GM21526 (cell line): ENCODE results near the gene RPS17.
"Not testable (repeated sequence)": the region's sequence is repeated elsewhere in the genome, so short reads cannot be mapped to it uniquely, and the experiment has no call there.

Experiments
- ATAC-seq: cut with Tn5 transposase; IDR thresholded peaks from one replicate; pipeline ENCODE4 v1.9.1; 2021; ENCODE audit warnings: moderate library complexity; ENCODE audit not compliant: unreplicated experiment, low FRiP score

The RPS17 gene

DNA sequence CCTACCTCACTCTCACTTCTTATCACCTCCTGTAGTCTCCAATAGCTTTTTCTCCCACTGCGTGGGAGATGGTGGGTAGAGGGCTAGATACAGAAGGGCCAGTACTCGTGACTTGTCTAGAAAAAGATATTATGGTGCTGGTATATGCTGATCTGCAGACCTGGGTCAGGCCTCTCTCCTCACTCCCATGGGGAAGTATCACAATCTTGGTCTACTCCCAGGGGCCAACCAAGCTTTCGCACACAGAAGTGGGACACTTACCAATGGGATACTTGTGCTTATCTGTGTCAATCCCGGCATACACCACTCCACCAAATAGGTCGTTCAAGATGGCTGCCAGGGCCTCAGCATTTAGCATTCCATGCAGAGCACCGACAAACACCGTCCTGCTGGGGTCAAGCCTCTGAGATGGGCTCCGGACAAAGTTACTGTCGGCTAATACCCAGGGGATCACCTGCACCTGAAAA is 9.0 kb upstream of the RPS17 start:
- no peak for ATAC-seq

DNA sequence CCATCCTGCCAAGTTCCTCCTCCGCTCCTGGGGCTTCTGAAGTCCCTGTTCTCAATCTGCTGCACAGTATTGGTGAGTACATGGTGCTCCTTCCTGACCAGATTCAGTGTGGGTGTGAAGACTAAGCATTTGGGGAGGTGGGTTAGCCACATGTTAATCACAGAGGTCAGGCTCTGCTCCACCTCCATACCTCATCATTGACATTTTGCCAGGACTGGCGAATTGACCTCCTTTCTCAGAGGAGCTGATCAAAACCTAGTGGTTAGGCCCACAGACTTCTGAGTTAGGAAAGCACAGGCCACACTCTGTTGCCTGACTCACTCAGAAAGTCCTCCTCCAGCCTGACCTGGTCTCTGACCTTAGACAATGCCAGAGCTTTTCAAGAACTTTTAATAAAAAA is 8.4 kb upstream of the RPS17 start:
- ATAC-seq = no peak

DNA sequence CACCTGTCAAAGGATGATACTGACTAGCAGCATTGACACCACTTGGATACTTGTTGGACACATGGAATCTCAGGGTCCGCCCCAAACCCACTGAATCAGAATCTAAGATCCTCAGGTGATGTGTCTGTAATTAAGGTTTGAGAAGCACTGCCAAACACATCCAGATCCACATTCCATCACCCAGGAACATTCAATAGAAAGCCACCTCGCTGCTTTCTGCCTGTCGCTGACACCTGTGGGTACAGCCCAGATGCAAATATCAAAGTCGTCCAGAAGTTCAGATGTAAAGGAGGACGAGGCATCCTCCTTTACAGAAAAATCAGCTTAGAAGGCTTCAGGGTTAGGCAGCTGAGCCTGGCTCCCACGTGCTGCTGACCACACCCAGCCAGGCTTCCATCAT is 5.2 kb upstream of the RPS17 start:
- ATAC-seq = no peak

DNA sequence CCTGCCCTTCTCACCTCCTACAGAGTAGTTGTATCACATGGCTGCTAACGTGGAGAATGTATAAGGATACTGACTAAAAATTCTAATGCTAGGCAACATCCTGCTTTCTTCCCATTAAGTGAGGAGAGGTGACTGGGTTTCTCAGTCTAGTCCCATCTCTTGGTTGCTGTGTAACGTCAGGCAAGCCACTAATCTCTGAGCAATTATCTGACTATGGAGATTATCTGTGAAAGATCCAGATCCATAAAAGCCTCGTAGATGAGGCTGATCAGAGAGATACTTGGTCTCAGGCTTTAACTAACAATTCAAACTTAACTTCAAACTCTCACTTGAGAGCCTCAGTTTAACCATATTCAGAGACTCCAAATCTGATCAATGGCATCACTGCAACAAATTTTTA is 4.7 kb upstream of the RPS17 start:
- ATAC-seq = no peak

DNA sequence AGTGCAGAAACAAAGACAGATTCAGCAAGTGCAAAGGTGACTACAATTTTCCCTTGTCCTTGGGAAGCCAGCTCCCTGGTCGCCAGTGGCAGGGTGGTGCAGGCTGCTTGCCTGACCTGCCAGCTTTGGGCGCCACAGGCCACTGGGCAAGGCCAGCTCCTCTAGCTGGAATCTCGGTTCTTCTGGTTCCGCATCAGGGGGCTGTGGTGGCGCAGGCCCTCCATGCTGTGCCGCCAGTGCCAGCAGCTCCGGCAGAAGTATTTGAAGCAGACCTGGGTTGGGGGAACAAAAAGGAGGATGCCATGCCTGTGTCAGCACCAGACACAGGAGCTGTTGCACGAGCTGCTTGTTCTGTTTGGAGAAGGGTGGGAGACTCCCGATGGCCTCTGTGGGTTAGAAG is 4.2 kb upstream of the RPS17 start:
- no peak for ATAC-seq

DNA sequence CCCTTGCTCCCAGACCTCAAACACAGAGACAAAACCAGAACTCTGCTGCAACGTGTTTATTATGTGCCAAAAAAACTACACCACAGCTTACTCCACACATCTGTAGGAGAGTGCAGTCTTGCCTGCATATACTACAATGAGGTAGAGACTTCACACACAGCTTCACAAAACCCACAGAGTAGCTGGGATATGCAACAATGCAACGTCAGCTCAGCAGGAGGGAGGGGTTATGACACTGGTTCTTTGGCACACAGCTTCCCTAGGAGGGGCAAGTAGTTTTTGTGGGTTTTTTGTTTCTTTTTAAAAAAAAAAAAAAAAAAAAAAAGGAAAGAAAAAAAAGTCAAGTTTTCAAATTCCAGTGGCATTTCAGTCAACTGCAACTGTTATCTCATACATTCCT is 2.9 kb upstream of the RPS17 start:
- ATAC-seq = no peak

DNA sequence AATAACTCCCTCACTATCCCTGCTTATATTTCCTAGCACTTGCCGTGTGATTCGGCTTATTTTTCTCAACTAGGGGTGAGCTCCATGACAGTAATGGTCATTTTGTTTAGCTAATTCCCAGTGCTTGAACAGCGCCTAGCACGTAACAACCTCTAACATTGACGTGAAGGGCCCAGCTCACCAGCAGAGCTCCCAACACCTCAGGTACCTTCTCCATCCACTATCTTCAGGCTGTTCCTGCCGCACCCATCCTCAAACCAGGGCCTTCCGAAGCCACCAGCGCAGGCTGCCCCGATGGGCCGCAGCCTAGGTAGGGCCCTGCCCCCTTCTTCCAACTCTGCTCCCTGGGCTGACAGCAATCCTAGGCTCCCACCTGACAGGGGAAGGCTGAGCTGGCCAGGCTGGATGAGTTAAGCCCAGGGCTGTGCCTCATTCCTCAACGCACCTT is 751 bp upstream of the RPS17 start:
- no peak for ATAC-seq

DNA sequence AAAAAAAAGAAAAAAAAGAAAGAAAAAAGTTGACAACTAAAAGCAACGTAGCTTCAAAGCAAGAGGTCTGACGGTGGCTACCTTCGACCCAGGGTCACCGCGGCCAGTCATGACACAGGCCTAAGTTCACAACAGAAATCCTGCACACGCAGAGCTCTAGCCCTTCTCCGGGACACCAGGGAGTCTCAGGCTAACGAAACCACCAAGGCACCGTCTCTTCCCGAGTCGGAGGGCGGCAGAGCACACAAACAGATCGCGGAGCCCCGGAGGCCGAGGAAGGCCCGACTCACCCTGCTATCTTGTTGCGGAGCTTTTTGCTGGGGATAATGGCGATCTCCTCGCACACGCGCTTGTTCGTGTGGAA is 584 bp downstream of the RPS17 start:
- ATAC-seq = no peak

DNA sequence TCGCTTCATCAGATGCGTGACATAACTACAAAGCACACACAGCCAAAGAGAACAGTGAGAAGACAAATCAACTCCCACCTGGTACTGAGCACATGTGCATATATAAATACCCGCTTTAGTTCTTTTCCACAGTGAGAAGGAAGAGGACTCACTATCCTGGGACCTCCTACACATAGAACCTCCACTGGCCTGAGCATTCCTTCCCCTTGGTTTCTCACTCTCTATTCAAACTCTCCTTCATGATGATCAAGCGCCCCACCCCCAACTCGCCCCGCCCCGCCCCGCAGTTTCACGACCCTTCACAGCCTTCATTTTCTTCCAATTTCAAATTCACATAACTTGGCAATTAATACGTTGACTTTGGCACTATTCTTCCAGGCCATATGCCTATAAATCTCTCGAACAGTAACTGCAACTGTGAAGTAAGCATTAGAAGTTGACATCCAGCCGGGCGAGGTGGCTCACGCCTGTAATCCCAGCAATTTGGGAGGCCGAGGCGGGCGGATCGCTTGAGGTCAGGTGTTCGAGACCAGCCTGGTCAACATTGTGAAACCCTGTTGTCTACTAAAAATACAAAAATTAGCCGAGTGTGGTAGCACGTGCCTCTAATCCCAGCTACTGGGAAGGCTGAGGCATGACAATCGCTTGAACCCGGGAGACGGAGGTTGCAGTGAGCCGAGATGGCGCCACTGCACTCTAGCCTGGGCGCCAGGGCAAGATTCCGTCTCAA is 1.1 kb downstream of the RPS17 start:
- ATAC-seq = no peak

DNA sequence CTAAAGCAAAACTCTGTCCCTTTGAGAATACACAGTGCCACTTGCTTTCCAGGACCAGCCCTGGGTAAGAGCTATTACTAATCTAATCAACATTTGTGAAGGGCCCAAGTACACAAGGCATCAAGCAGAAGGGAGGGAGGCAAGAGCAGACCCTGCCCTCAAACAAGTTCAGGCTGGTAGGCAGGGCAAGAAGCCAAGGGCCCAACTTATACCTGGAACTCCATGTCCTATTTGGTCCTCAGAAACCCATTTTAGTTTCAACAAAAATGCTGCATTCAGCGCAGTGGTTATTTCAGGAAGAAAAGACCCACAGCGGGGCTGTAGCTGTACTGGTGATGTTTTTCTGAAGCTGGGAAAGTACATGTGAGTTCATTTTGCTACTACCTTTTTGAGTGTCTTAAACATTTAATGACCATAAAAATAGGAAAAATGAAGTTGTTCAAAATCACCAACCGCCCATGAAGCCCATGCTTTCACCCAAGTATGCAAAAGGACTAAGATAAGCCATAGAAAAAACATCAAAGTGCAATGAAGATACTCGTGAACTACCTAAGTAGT is 2.8 kb downstream of the RPS17 start:
- ATAC-seq = no peak

DNA sequence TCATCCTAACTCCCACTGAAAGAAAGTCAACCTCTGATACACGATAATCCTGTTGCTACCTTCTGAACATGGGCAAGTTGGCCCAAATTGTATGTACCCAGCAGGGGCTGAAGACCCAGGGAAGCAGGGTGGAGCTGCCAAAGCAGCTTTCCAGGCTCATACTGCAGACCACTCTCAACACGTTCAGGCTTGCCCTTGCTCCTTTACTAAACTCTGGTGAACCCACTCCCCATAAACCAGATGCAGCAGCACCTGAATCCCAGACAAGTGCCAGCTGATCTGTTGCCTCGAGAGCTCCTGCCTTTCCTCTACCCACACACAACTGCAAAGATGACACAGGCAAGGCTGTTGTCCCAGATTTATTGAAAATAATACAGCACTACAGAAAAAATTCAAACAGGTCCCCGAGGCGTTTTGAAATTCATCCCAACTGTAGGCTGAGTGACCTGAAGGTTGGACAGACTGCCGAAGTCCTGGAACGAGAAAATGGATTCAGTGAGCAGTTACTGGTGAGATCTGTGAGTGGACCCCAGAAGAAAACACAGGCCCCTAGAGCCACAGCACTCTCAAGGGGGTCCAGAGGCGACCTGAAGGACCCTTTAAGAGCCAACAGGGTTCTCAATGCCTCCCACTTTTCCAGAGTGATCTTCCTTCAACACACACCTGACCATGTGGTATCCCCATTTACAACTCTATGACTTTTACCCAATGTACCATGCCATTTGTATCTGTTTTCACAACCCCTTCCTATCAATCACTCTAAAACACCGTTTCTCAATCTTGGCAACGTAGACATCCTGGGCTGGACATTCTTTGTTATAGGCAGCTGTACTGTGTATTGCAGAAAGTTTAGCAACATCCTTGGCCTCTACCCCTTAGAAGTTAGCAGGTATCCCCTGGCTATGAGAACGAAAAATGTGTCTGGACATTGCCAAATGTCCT is 3.6 kb downstream of the RPS17 start:
- no peak for ATAC-seq

DNA sequence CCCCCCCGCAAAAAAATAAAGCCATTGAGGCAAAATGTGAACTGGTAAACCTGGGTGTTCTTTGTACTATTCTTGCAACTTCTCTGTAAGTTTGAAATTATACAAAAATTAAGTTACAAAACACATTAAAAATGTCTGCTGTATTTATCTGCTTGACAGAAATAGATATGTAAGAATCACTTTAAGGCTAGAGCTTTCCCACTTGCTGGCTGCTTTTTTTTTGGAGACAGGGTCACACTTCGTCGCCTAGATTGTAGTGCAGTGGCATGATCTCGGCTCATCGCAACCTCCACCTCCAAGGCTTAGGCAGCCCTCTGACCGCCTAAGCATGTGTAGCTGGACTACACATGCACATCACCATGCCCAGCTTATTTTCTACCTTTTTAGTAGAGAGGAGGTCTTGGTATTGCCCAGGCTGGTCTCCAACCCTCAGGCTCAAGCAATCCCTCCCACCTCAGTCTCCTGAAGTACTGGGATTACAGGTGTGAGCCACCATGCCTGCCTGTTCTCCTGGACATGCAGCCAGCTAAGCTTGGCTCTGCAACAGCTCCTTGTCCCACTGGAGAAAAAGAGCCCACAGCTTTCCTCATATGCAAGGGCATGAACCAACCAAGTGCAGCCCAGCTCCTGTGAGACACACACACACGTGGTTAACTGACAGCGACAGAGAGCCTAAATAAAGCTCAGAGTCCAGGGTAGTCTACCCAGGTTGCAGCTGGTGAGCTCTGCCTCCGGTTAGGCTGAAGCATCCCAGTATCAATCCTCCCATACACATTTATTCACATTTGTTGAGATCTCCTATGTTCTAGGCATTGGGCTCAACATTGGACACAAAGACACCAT is 4.5 kb downstream of the RPS17 start:
- ATAC-seq = no peak

DNA sequence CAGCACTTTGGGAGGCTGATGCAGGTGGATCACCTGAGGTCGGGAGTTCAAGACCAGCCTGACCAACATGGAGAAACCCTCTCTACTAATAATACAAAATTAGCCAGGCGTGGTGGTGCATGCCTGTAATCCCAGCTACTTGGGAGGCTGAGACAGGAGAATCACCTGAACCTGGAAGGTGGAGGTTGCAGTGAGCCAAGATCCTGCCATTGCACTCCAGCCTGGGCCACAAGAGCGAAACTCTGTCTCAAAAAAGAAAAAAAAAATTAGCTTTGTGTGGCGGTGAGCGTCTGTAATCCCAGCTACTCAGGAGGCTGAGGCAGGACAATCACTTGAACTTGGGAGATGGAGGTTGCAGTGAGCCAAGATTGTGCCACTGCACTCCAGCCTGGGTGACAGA is 5.1 kb downstream of the RPS17 start:
- not testable (repeated sequence) for ATAC-seq

DNA sequence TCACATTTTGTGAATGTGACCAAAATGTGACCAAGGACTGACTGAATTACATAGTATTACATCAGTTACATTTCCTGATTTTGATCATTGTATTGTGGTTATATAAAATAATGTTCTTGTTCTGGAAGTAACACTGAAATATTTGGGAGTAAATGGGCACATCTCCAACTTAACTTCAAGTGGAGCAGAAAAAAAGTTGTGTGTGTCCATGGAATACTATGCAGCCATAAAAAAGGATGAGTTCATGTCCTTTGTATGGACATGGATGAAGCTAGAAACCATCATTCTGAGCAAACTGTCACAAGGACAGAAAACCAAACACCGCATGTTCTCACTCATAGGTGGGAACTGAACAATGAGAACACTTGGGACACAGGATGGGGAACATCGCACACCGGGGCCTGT is 5.8 kb downstream of the RPS17 start:
- ATAC-seq = not testable (repeated sequence)

DNA sequence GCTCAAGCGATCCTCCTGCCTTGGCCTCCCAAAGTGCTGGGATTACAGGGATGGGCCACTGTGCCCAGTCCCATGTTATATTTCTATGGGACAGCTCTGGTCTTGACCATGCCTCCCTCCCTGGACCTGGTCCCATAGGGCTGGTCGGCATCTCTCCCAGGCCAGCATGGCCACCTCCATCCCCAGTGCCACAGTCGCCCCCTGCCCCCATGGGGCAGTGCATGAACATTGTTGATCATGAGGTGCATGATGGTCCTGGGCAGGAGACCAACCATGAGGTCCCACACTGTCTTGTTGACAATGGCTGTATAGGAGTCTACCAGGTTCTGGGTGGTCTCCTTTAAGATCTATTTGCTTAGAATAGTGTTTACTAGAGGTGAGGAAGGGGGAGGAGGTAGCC is 6.5 kb downstream of the RPS17 start:
- no peak for ATAC-seq

DNA sequence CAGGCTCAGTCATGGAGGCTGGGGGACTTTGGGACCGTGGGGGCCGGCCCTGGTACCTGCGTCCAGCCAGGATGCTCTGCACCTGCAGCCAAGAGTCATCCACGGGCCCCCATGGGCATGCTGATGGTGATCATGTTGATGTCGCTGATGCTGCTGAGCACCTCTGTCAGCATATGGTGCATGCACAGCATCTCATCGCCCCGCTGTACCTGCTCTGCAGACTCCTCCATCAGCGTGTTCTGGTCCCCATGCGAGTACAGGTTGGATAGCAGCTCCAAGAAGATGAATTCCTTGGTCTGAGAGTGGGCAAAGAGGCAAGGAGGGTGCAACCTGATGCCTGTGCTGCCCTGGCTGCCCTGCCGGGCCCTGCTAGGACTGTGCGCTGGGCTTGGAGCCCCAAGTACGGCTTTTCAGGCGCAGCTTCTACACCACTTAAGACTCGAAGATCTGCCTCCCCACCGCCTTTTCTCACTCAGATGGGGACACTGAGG is 7.2 kb downstream of the RPS17 start:
- ATAC-seq = no peak

DNA sequence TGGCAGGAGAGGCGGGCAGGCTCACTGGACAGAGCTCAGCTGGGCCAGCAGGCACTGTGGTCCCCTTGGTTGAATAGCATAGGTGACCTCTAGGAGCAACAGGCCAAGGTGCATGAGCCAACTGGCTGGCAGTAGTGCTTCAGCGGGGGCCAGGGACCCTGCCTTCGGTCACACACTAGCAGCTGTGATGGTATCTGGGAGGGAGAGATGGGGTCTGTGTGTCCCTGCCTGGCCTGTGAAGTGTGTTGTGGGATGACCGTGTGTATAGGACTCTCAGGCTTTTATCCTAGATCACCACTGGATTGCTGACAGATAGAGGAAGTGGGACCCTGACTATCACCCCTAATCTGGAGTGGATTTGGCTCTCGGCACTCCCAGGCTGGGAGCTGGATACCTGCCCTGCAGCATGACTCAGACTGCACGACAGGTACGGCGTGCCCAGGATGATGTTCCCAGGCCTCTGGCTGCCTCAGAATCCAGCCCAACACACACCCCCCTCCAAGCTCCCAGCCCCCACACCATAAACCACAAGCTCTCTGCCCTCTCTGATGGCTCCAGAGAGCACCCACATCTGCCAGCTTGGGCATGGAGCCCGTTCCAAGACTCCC is 7.8 kb downstream of the RPS17 start:
- ATAC-seq = no peak

DNA sequence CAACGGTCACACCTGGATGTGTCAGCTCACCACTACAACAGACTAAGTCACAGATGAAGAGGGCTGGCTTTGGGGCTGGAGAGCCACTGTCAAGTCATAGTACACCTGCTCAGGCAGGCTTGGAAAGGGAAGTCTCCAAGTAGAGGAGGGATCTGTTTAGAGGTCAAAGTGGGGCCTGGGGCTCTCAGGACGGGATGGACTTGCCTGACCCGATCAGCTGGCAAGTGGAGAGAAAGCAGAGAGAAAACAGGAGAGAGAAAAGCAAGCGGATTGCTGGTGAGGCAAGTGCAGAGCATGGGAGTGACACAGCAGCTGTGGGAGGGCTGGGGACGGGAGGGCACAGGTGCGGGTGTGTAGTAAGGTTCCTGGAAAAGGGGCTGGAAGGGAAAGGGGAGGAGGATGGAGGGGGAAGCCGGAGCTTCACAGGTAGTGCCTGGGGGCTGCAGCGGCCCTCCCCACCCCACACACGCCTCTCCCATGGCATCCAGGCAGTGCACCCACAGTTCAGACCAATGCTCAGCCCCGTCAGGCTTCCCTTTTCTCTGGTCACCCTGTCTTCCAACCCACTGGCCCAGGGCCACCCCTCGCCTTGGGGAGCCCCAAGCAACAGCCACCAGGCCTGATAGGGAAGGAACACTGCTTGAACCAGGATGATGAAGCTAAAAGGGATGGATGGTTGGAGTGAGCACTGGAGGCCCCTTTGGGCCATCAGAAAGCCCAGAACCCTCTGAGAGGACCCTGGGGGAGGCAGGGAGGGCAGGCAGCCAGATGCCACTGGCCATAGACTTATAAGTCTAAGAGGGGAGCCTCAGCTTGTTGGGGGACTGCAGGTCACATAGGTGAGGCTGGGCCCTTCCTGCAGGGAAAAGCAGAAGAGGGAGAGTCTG is 8.5 kb downstream of the RPS17 start:
- no peak for ATAC-seq
